Fibroblast of lung (primary cell): ENCODE measurements around the gene DCTN4.

ENCODE experiments used
- CTCF ChIP-seq, 2 donors: IDR thresholded peaks in 1 of 2; conservative IDR thresholded peaks in 1 of 2; 1 replicate in 1 of 2; 2 replicates in 1 of 2; pipeline ENCODE4 v1.5.1; 2011 to 2012; ENCODE audit warnings: low read length in 2 of 2, control low read depth in 1 of 2, inconsistent platforms in 1 of 2, low read depth in 1 of 2, mild to moderate bottlenecking in 1 of 2
- EZH2 ChIP-seq: IDR thresholded peaks from 2 replicates; pipeline ENCODE4 v1.5.1; 2012; ENCODE audit warnings: low read length, control low read depth, mild to moderate bottlenecking; ENCODE audit errors: missing control alignments

GRCh38 chr5:150723845-150724244 is 35.0 kb downstream of the DCTN4 start:
- no peak for TF ChIP-seq CTCF (conservative IDR thresholded peaks at IDR 0.05 in 1 of 2, IDR thresholded peaks at IDR 0.05 in 1 of 2; ENCODE audit: low read depth in 1 of 2, low read length in 2 of 2)
- no peak for TF ChIP-seq EZH2
